Left ventricle myocardium inferior (tissue), 1 donor: ENCODE data around the gene SHISA9. TPM values are rescaled to one million over a fixed set of nuclear protein-coding genes. Genes with fewer than 3 reads are reported as not detected.

Source experiments
- DNase-seq: peaks from one replicate; pipeline ENCODE4 v3.0.0-alpha.2; 2020
- H3K27ac ChIP-seq: fragments of 200-600 bp; replicated peaks from 2 replicates; pipeline ENCODE4 v1.8.0; 2021
- H3K27me3 ChIP-seq: fragments of 200-600 bp; 2 replicates; pipeline ENCODE4 v1.8.0; 2021; ENCODE audit warnings: low read depth
- H3K36me3 ChIP-seq: fragments of 200-600 bp; 2 replicates; pipeline ENCODE4 v1.8.0; 2021
- H3K4me1 ChIP-seq: fragments of 200-600 bp; 2 replicates; pipeline ENCODE4 v1.8.0; 2021
- H3K4me3 ChIP-seq: fragments of 200-600 bp; 2 replicates; pipeline ENCODE4 v1.8.0; 2021; ENCODE audit warnings: mild to moderate bottlenecking, moderate library complexity
- H3K9me3 ChIP-seq: fragments of 200-600 bp; replicated peaks from 2 replicates; pipeline ENCODE4 v1.8.0; 2021
- CTCF ChIP-seq: fragments of 200-600 bp; IDR thresholded peaks from 2 replicates; pipeline ENCODE4 v1.8.0; 2021; ENCODE audit warnings: antibody characterized with exemption, mild to moderate bottlenecking, borderline replicate concordance
- intact Hi-C: fragments of 100-400 bp; cut with micrococcal nuclease; formaldehyde crosslinking; loops from one replicate; pipeline ENCODE4 v1.11.0; 2022
- total RNA-seq: library from RNA; stranded (reverse); fragmentation: NEBNext Ultra II Directional; extraction: Animal tissue kit (Norgen Biotek cat#: 25700); gene quantifications from one replicate; pipeline ENCODE4 v1.2.1, GENCODE V29; 2021
- donor health status: DM: no; HTN: yes; CAD: no; lungs with severe emphysema.

The SHISA9 gene
- total RNA-seq, 1 donor from 2014 or later, result 0.30 TPM

DNA sequence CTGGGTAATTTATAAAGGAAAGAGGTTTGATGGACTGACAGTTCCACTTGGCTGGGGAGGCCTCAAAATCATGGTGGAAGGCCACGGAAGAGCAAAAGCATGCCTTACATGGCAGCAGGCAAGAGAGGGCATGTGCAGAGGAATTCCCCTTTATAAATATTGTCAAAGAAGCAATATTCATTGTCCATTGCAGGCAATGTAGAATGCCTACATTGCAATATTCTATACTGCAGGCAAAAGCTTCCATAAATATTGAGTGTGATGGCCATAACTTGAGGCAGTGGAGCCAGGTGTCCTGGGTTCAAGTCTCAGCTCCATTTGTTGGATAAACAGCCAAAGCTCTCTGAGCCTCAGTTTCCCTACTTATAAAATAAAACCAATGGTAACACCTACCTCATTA lies 322.3 kb downstream of the SHISA9 start:
- no peak overlapping the region for H3K4me3 ChIP-seq
- peaks cover 20% of the 10 kb centered on the region for H3K27me3 ChIP-seq
- peaks cover 16% of the 10 kb centered on the region for H3K9me3 ChIP-seq
- no peaks in the 10 kb centered on the region for H3K4me1 ChIP-seq
- no peak for TF ChIP-seq CTCF
- no peak overlapping the region for H3K27ac ChIP-seq
- intact Hi-C loops, result no loop called here
- H3K36me3 ChIP-seq, result no peaks in the 10 kb centered on the region
- DNase-seq, result no peak

- intact Hi-C loops, result no loop called here
- H3K27ac ChIP-seq, result no peak overlapping the region
- H3K36me3 ChIP-seq, result no peaks in the 10 kb centered on the region
- no peaks in the 10 kb centered on the region for H3K4me1 ChIP-seq
- H3K4me3 ChIP-seq, result no peak overlapping the region
- peaks cover 33% of the 10 kb centered on the region for H3K27me3 ChIP-seq
- no peak for TF ChIP-seq CTCF
- H3K9me3 ChIP-seq, result peaks cover 9% of the 10 kb centered on the region
- no peak for DNase-seq
Measured at GRCh38 chr16:13229039-13229438, 327.6 kb downstream of the SHISA9 start.

DNA sequence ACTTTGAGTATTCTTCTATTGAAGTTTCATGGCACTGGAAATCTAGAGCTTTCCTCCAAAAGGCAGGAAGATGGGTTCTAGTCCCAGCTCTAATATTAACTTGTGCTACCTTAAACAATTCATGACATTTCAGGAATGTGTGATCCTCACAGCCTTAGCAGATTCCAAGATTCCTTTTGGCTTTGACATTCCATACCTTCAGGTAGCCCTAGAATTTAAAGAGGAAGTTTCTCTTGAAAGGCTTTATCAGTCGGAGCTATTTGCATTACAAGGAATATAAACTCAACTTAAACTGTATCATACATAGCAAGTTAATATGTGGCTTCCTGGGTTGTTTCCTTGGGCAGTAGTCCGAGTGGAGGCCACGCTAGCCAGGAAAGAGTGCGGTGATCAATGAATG lies 330.0 kb downstream of the SHISA9 start:
- no peak for TF ChIP-seq CTCF

DNA sequence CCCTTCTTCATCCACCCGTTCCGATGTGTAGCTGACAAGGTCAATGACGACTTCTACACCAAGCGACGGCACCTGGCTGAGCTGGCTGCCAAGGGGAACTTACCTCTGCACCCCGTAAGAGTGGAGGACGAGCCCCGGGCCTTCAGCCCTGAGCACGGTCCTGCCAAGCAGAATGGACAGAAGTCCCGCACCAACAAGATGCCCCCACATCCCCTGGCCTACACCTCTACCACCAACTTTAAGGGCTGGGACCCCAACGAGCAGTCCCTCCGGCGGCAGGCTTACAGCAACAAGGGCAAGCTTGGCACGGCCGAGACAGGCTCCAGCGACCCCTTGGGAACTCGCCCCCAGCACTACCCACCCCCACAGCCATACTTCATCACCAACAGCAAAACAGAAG lies 333.6 kb downstream of the SHISA9 start:
- intact Hi-C loops, result no loop called here
- no peak for DNase-seq
- Histone ChIP-seq H3K4me3 (no peak overlapping the region), H3K9me3 (no peaks in the 10 kb centered on the region), H3K27me3 (peaks cover 3% of the 10 kb centered on the region), H3K4me1 (no peaks in the 10 kb centered on the region), H3K27ac (no peak overlapping the region), H3K36me3 (no peaks in the 10 kb centered on the region)
- no peak for TF ChIP-seq CTCF

More for the DNA sequence above, 330.0 kb downstream of the SHISA9 start:
- Histone ChIP-seq H3K27me3 (peaks cover 27% of the 10 kb centered on the region), H3K36me3 (no peaks in the 10 kb centered on the region), H3K4me3 (no peak overlapping the region), H3K4me1 (no peaks in the 10 kb centered on the region), H3K27ac (no peak overlapping the region), H3K9me3 (peaks cover 6% of the 10 kb centered on the region)
- no peak for DNase-seq
- intact Hi-C loops, result no loop called here

DNA sequence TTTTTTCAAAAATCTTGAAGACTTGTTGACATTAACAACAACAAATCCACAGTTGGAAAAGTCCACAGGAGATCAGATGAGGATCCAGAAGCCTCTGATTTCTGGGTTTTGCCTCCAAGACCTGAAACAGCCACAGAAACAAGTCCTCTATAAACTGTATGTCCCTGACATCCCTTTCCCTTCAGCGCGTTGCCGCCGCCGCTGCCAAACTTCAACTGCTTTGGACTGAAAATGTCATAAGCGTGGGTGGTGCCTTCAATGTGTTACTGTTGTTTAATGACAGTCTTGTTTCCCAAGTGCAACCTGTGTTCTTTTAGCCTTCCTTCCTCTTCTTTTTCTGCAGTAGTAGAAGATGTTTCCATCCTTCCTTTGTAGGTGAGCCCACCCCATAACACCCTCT lies 334.9 kb downstream of the SHISA9 start:
- Histone ChIP-seq H3K4me1 (no peaks in the 10 kb centered on the region), H3K4me3 (no peak overlapping the region), H3K27me3 (peaks cover 3% of the 10 kb centered on the region), H3K36me3 (no peaks in the 10 kb centered on the region), H3K27ac (no peak overlapping the region), H3K9me3 (no peaks in the 10 kb centered on the region)
- intact Hi-C loops, result no loop called here
- no peak for TF ChIP-seq CTCF
- no peak for DNase-seq

- intact Hi-C loops, result no loop called here
- no peak overlapping the region for H3K4me3 ChIP-seq
- no peak for TF ChIP-seq CTCF
- no peaks in the 10 kb centered on the region for H3K36me3 ChIP-seq
- no peaks in the 10 kb centered on the region for H3K4me1 ChIP-seq
- H3K9me3 ChIP-seq, result no peaks in the 10 kb centered on the region
- peaks cover 3% of the 10 kb centered on the region for H3K27me3 ChIP-seq
- no peak for DNase-seq
- H3K27ac ChIP-seq, result no peak overlapping the region
Measured at GRCh38 chr16:13238182-13238581, 336.8 kb downstream of the SHISA9 start.
